ENCODE results near the gene TNFAIP8. TPM values are rescaled to one million over a fixed set of nuclear protein-coding genes. Genes with fewer than 3 reads are reported as not detected.

The TNFAIP8 gene
- total RNA-seq, 4 donors from 2014 or later: 37.2 to 49.1 (median 43.3) TPM

DNA sequence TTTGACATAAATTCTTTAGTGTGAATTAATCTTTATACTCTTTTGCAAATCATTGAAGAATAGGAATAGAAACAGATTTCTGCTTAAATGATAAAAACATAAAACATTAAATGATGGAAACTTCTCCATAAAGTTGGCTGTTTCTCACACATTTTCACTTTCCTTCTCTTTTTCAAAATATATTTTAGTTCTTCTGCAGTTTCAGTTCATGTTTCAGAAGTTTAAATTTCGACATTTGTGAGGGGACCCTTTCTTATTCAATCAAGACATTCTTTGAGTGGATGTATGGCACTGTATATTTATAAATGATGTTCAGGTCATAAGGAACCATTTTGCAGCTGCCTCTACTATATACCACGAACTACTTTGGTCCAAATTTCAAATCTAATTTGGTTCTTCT lies 34.6 kb downstream of the TNFAIP8 start:
- no peak overlapping the region for H3K27ac ChIP-seq
- H3K4me3 ChIP-seq: no peak overlapping the region
- no peaks in the 10 kb centered on the region for H3K36me3 ChIP-seq
- no peak for TF ChIP-seq CTCF (IDR thresholded peaks at IDR 0.05)
- no peak for TF ChIP-seq EP300 (IDR thresholded peaks at IDR 0.05)
- no peak for TF ChIP-seq POLR2A (IDR thresholded peaks at IDR 0.05)
- TF ChIP-seq POLR2AphosphoS5 (IDR thresholded peaks at IDR 0.05): no peak
- no peaks in the 10 kb centered on the region for H3K27me3 ChIP-seq
- peaks cover 38% of the 10 kb centered on the region for H3K4me1 ChIP-seq
- H3K9me3 ChIP-seq: no peaks in the 10 kb centered on the region
- DNase-seq (ENCODE audit: low spot score in 2 of 2): no peak
- WGBS: 89% methylated on average over 2 of the region's 2 CpGs

GRCh38 chr5:119393201-119393691 lies 37.4 kb downstream of the TNFAIP8 start:
- Histone ChIP-seq H3K4me1 (peaks cover 23% of the 10 kb centered on the region), H3K27ac (no peak overlapping the region), H3K9me3 (no peaks in the 10 kb centered on the region), H3K4me3 (no peak overlapping the region), H3K27me3 (no peaks in the 10 kb centered on the region), H3K36me3 (no peaks in the 10 kb centered on the region)
- TF ChIP-seq CTCF (IDR thresholded peaks at IDR 0.05) (no peak), EP300 (IDR thresholded peaks at IDR 0.05) (no peak), POLR2A (IDR thresholded peaks at IDR 0.05) (no peak), POLR2AphosphoS5 (IDR thresholded peaks at IDR 0.05) (no peak)
- no peak for DNase-seq (ENCODE audit: low spot score in 2 of 2)
- WGBS: 59% methylated on average over 3 of the region's 3 CpGs

GRCh38 chr5:119393746-119394145 lies 37.9 kb downstream of the TNFAIP8 start:
- no peak for TF ChIP-seq POLR2A (IDR thresholded peaks at IDR 0.05)
- no peak for TF ChIP-seq EP300 (IDR thresholded peaks at IDR 0.05)
- no peak for TF ChIP-seq POLR2AphosphoS5 (IDR thresholded peaks at IDR 0.05)
- no peak for TF ChIP-seq CTCF (IDR thresholded peaks at IDR 0.05)
- WGBS: 33% methylated on average over 1 of the region's 1 CpG
- Histone ChIP-seq H3K9me3 (no peaks in the 10 kb centered on the region), H3K27ac (no peak overlapping the region), H3K4me3 (no peak overlapping the region), H3K4me1 (peaks cover 24% of the 10 kb centered on the region), H3K36me3 (no peaks in the 10 kb centered on the region), H3K27me3 (no peaks in the 10 kb centered on the region)
- no peak for DNase-seq (ENCODE audit: low spot score in 2 of 2)

DNA sequence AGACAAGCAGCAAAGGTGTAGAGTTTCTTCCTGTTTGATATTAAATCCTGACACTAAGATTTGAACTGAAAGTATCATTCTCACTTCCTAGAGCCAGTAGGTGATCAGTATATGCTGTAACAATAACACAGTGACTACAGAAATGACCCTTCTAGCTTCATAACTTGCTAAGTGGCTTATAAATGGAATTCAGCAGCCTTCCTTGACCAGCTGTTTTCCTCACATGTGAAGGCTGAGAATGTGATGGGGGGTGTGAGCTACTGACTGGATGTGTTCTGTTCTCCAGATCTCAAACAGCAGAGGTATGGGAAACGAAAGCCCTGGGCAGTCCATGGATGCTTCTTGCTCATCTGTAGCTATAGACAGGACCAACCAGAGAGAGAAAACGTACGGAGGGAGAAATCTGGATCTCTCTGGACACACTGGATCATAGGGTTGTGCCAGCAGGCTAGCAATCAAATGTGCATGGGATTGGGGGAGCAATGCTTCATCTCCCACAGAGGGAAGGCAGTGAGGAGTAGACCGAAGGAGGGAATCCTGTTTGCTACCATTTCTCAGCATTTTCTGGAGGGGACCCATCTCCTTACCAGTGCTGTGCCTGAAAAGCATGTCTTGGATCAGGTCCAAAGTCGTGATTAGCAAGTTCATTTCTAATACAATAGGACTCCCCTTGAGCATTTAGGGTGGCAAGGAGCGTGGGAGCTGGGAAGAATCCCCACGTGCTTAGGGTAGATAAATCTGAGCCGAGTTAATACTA lies 39.4 kb downstream of the TNFAIP8 start:
- Histone ChIP-seq H3K27ac (no peak overlapping the region), H3K36me3 (no peaks in the 10 kb centered on the region), H3K4me1 (peaks cover 30% of the 10 kb centered on the region), H3K4me3 (no peak overlapping the region), H3K27me3 (no peaks in the 10 kb centered on the region), H3K9me3 (no peaks in the 10 kb centered on the region)
- no peak for TF ChIP-seq POLR2A (IDR thresholded peaks at IDR 0.05)
- TF ChIP-seq POLR2AphosphoS5 (IDR thresholded peaks at IDR 0.05): no peak
- TF ChIP-seq EP300 (IDR thresholded peaks at IDR 0.05): no peak
- no peak for TF ChIP-seq CTCF (IDR thresholded peaks at IDR 0.05)
- DNase-seq (ENCODE audit: low spot score in 2 of 2): no peak
- 82% methylated on average over 8 of the region's 8 CpGs for WGBS

GRCh38 chr5:119396030-119396664 lies 40.3 kb downstream of the TNFAIP8 start:
- WGBS: 93% methylated on average over 6 of the region's 6 CpGs
- no peak for TF ChIP-seq CTCF (IDR thresholded peaks at IDR 0.05)
- TF ChIP-seq POLR2AphosphoS5 (IDR thresholded peaks at IDR 0.05): no peak
- TF ChIP-seq EP300 (IDR thresholded peaks at IDR 0.05): no peak
- TF ChIP-seq POLR2A (IDR thresholded peaks at IDR 0.05): no peak
- Histone ChIP-seq H3K9me3 (no peaks in the 10 kb centered on the region), H3K4me3 (no peak overlapping the region), H3K27ac (no peak overlapping the region), H3K36me3 (no peaks in the 10 kb centered on the region), H3K27me3 (no peaks in the 10 kb centered on the region), H3K4me1 (peaks cover 30% of the 10 kb centered on the region)
- DNase-seq (ENCODE audit: low spot score in 2 of 2): no peak

Data from suprapubic skin (tissue), 4 donors.